CD4-positive, alpha-beta T cell treated with Interferon alpha-2 for 1 hour (primary cell): ENCODE measurements around the gene SESN1.
"Not testable (repeated sequence)": the region's sequence is repeated elsewhere in the genome, so short reads cannot be mapped to it uniquely, and the experiment has no call there.

ENCODE experiments used
- DNase-seq, 2 donors: peaks; one replicate each; pipeline ENCODE4 v3.0.0-alpha.2; 2020 to 2022

Gene SESN1

DNA sequence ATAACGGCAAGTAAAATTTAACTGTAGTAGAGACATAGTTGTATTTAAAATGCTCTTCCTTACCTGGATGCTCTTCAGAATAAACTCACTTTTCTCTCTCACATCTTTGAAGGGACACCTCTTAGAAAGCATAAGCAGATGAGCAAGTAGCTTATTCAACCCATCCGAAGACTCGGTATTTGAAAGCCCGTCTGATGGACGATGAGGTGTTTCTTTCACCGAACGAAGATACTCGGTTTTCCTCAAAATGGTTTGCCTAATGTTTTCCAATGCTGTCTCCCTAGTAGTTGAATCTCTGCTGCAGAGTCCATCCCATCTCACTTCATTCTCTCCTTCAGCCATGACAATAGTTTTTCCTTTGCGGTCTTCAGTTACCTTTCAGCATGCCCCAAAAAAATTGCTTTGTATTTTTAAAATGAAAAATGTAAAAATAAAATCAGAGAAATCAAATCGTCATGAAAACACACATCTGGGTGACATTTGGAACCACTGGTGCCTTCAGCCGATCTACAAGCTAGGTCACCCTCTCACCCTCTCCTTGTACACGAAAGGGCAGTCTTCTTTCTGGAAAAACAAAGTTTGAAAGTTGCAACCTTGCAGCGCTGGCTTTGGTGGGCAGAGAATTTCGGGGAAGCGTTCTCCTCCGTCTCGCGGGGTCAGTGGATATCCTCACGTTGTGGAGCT, 772 bp downstream of the SESN1 start:
- no peak for DNase-seq

DNA sequence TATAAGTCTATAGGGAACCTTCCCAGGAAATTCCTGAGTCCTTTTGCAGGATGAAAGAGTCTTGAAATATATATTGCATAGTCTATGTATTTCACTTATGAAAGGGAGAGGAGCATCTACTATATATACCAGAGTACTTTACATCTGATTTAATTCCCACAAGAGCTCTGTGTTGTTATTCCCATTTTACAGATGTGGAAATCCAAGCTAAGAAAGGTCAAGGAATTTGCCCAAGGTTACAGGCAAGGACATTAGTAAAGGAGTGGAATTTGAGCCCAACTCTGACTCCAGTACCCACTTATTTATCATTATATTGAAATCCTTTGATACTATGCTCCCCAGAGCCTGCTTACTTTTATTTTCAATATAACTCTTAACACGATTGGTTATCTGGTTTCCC, 2.6 kb downstream of the SESN1 start:
- no peak for DNase-seq

DNA sequence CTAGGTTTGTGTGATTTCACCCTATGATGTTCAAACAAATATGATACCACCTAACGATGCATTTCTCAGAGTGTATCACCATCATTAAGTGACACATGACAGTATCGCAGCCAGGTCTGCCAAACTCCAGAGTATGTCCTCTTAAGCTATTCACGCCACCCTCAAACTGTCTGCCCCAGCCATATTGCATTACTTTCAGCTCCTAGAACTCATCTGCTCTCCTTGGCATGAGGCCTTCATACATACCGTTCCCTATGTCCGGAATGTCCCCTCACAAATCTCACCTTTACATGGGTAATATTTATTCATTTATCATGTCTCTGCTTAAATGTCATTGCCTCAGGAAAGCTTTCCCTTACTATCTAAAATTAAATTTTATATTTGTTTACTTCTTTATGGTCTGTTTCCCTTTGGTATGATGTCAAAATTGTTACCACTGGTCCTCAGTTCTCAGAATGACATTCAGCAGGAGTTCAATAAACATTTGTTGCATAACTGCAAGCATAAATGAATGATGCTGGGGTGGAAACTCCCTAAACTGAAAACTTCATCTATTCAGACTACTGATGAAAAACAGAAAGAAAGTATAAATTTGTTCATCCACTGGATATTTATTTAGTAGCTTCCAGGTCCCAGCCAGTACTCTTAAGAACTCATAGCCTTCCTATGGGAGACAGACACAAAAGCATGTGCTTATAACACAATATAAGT, 3.2 kb downstream of the SESN1 start:
- no peak for DNase-seq

DNA sequence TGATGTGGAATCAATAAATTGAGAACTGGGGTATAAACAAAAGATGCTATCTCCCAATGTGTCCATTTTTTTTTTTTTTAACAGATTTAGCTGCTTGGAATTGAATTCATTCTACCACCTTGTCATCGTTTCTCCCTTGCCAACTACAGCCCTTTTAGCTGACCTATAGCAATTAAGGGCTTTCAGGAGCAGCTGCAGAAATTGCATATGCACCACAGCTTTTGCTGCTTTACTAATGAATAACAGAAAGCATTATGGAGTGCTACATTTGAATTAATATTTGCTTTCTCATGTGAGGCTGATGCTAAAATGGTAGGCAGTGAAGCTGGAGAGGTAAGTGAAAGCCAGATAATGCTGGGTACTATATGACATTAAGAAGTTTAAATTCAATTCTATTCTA, 5.7 kb downstream of the SESN1 start:
- DNase-seq: no peak

DNA sequence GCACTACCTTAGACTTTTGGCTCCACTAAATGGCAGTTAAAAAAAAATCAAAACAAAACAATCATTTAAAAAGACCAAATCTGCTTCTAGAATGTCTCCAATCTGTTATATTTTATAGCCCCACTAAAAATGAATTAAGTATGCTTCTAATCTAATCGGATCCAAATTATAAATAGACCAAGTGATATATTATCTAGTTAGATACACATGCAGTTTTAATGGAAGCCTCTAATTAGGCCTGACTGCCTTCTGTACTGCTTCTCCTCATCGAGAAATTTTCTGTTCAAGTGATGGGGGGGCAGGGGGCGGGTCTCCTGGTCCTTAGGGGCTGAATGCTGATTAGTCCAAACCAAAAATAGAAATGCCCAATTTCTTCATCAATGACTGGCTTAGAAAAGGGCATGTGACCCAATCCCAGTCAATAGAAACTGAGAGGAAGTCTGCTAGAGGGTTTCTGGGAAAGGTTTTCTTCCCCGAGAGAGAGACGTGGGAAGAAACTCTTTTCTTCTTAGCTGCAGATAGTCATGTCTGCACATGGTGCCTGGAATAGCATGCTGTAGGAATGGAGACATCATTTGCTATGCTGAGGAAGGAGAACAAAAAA, 6.9 kb downstream of the SESN1 start:
- DNase-seq: no peak

DNA sequence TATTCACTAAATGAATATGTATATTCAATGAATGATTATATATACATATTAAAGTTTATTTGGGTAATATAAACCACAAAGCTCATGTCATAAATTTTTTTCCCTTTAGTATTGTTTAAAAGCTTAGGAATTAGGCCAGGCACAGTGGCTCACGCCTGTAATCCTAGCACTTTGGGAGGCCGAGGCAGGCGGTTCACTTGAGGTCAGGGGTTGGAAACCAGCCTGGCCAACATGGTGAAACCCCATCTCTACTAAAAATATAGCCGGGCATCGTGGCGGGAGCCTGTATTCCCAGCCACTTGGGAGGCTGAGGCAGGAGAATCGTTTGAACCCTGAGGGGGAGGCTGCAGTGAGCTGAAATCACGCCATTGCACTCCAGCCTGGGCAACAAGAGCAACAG, 10.5 kb downstream of the SESN1 start:
- DNase-seq: not testable (repeated sequence)

DNA sequence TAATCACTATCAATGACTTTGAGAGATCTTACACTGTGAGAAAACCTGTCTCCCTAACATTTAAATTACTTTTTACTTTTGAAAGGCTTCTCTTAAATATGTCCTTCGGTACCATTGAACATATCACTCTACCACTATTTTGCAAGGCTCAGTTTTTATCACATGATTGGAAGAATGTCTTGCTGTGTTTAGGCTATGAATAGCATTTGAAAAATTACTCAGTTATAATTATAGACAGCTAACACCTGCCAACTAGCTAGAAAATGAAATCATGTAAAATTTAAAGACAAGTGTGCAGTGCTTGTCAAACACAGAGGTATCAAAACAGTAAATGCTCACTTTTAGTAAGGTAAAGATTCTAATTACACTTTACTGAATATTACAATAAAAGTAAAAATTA, 11.0 kb downstream of the SESN1 start:
- DNase-seq: no peak

DNA sequence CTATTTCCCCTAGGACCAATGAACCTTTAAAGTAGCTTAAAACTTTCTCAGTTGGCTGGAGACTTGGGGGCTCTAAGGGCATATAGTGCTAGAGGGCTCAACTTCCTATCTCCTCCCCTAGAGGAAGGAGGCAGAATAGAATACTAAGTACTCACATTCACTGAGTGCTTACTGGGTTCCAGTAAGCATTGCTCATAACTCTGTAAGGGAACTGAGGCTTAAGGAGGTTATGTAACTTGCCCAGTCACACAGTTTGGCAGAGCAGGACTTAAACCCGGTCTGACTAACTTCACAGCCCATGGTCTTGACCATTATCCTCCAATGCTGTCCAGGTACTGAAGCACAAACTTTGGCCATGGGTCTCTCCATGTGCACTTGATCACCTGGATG, 12.5 kb downstream of the SESN1 start:
- DNase-seq: no peak

DNA sequence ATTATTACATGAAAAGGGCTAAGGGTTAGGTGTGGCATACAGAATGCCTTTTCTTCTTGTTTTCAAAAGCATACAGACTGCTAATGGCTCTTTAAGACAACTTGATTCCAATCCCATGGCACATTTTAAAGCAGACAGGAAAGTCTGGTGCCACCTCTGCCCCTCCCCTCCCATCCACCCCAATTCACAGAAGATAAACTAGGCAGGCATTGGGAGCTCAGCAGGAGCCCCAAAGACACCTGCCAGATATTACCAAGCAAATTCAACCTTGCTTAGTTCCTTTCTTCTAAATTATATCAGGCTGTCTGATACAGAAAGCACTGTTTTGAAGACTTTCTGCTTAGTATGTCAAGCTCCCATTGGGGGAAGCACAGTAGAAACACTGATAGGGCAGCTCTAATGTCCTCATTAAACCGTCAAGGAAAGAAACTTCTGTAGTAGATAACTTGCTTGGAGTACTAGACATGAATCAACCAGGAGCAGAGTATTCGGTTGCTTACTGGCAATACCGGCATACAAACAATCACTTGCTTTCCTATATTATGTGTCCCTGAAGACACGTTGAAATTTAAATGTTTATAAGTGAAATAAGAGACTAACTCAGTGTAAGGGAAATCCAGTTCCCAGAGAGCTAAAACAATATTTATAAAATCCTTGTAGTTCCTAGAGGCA, 13.0 kb downstream of the SESN1 start:
- no peak for DNase-seq

DNA sequence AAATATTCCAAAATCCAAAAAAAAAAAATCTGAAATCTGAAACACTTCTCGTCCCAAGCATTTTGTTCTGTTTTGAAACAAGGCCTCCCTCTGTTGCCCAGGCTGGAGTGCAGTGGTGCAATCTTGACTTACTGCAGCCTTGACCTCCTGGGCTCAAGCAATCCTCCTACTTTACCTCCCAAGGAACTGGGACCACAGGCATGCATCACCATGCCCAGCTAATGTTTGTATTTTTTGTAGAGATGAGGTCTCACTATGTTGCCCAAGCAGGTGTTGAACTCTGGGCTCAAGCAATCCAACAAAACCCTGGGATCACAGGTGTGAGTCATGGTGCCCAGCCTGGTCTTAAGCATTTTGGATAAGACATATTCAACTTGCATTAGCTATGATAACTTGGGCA, 13.6 kb downstream of the SESN1 start:
- DNase-seq: no peak

DNA sequence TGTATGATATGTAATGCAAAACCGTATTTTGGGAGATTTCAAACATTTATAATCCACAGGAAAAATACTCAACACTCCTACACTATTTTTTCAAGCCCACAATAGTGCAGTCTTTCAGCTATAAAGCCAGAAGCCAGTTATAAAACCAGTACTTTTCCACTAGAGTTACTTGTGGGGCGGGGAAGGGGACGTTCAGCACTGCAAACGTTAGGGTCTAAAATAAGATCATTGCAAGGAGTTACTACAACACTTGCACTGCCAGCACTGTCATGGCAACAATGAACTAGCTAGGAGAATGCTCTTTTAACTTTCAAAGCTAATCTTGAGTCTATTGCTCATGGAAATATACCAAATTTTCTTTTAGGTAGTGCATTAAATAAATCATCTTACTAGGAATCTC, 14.7 kb downstream of the SESN1 start:
- no peak for DNase-seq

DNA sequence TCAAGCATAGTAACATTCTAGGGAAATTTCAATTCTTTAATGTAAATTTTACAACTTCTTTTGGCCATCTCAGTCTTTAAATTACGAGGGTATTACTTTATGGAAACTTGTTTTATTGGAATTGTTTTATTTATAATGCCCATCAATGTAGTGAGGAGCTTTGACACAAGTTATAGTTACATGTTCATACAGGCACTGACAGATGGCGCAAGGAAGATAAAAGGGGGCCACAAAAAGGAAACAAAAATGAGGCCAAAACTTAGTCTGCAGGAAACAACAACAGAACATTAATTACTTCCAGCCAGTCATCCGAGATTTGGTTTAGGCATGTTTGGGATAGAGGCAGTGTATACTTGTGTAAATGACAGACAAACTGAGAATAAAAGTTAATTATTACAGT, 18.3 kb downstream of the SESN1 start:
- DNase-seq: no peak

DNA sequence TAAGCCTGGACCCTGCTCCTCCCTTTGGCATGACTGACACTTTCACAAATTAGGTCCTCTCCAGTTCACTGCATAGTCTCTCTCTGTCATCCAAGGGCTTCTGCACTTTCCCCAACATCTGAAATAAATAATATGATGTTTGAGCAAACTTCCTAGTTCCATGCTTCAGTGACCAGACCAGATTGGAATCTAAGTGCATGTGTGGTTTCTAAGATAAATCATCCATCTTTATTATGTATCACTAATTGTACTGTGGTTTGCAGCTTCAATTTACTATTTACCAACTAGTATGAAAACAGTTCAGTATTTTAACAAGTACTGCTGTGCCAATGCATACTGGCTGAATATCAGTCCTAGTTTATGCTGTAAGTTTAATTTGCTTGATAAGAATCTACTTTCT, 18.7 kb downstream of the SESN1 start:
- DNase-seq: no peak

DNA sequence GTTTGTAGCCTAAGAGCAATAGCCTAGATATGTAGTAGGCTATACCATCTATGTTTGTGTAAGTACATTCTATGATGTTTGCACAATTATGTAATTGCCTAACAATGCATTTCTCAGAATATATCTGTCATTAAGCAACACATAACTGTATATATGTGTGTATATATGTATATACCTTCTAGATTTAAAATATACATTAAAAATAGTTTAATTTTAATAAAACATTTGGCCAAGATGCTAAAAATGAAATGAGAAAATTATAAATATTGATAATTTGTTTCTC, 20.6 kb downstream of the SESN1 start:
- DNase-seq: no peak

DNA sequence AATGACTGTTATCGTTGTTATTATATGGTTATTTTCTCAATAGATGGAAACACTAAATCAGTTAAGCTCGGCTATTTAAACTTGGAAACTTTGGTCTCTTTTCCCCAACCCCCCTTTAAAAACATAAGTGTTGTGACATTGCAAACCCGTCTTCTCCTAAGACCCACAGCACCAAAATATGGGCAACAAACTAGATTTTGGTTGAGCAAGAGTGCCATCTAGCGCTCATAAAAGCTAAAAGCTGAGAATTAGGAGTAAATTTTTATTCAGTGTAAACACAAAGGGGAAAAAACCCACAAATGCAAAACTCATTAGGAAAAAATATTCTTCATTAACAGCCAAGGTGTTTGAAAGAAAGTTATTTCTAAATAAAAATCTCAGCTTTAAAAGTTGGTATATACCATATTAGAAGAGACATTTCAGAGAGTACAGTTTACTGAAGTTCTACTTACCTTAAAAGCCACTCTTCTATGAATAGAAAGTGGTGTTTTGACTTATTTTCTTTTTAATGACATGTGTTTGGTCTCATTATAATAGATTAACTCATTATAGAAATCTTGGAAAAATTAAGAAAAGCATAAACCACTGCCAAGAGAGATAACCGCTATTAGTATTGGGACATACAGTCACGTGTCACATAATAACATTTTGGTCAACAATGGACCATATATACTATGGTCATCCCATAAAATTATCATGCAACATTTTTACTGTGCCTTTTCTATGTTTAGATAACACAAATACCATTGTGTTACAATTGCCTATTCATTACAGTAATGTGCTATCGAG, 21.1 kb downstream of the SESN1 start:
- DNase-seq: peak; percentile 60 to 83

DNA sequence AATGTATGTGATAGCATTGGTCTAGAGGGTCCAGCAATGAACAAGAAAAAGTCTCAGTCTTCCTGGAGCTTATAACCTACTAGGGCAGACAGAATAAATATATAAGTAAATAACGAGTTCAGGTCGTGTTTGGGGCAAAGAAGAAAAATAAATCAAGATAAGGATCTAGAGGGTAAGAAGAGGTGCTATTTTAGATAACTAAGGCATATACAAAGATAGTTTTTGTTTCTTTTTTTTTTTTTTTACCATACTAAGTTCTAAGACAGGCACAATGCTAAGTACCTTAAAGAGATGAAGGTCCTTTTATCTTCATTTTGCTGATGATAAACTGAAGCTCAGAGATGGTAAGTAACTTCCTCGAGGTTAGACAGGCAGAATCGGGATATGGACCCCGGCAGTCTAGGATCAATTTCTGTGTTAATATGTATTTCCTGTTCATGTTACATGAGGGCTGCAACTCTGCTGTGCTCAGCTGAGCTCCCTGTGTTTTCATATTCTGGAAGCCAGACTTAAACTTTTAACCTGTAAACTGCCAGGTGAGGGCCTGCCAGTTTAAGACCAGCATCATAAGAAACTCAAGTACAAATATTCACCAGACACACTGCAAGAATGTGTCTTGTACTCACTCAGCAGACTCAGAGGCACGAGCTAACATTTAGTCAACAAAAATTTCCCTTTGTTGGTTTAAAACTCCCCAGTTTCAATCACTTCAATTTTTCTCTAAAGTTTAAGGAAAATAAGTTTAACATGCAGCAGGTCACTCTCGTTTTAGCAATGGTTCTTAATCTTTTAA, 23.3 kb downstream of the SESN1 start:
- DNase-seq: no peak

DNA sequence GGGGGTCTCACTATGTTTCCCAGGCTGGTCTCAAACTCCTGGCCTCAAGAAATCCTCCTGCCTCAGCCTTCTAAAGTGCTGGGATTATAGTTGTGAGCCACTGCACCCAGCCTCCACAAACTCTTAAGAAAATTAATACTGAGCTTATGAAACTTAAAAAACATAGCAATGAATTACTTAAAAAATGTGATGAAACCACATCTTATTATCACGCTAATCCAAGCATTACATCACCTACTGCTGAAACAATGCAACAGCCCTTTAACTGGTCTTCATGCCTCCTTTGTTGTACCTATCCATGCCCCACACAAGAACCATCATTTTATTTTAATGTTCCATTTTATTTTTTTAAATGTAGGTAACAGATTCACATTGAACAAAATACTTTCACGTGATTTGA, 24.9 kb downstream of the SESN1 start:
- no peak for DNase-seq

DNA sequence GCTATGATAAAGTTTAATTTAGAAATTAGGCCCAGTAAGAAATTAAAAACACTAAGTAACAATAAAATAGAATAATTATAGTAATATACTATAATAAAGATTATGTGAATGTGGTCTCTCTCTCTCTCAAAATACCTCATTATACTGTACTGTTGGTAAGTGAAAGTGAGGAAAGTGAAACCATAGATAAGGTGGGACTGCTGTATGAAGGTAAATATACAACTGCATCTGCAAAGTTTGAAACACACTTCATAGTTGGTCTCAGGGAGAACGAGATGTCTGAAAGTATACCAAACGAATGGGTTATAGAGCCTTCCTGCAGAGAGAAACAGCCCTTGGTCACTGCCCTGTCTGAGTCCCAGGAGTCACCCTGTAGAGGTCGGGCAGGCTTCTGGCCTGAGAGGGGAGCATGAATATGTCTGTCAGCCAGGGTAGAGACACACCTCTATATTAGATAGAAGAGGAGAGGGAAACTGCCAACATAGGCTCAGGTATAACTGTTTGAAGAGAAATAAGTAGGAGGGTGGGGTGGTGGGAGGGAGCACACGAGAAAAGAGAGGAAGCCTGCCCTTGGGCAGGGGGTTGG, 31.8 kb downstream of the SESN1 start:
- DNase-seq: no peak

DNA sequence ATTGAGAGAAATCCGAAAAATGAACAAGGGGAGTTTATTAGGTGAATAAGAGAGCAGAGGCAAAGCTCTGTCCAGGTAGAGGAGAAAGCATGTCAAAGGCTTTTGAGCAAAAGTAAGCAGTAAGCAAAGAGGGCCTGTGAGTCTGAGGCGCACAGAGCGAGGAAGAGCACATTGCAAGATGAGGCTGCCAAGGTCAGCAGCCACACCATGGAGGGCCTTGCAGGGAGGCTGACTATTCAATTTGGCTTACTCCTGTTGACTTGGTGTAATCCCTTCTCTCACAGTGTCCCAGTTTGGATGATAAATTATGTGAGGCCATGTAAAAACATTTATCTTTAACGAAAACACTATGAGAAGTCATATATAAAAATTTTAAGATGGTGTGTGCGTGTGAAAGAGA, 32.4 kb downstream of the SESN1 start:
- no peak for DNase-seq

DNA sequence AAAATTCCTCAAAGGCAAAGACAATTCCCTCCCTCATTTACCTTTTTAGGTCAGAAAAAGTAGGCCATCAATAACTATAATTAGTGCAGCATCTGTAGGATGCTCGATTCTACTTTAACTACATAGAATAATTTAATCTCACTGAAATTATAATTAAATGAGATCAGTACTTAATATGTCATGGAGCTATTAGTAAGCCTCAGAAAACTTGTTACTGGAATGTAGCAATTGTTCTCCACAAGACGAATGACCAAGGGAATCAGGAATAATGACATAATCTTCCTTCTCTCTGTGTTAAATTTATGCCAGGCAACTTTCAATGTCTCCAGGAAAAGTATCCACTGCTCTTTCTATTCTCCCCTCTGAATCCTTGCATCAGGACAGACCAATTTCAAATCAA, 34.1 kb downstream of the SESN1 start:
- DNase-seq: no peak

DNA sequence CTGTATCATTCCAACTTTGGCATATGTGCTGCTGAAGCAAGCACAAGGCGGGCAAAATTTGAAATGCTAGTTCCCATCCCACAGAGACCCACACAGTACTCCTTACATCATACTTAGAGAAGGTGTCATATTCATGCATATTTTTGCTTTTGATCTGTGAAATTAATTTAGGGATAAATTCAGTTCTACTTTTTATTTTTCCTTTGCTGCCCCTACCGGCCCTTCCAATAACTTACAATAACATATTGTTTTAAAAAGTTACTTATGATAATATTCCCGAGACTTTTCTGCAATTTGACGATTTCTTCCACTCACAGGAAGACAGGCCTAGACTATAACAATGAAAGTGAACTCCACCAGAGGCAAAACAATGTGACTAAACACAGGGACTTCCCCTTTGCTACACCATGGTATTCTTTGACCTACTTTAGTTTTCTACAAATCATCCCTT, 35.0 kb downstream of the SESN1 start:
- peak; percentile 19 to 70 for DNase-seq

DNA sequence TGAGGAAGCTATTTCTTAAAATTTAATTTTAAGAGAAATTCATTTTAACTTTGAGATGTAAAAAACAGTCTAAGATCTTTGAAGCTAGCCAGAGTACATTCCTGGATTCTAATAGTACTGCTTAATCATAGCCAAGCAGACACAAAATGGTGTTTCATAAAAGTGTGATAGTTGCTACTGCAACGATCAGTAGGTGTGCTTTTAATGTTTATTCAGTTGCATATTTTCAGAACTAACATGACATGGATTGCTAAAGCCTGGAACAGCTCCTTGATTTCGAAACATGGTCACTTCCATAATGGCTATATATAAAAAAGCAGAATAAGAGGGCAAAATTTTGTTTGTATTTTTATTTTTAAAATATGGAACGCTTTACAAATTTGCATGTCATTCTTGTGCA, 35.5 kb downstream of the SESN1 start:
- DNase-seq: no peak
